Mammary epithelial cell (primary cell): ENCODE data around the gene PTMA.

Experiments
- CTCF ChIP-seq, 2 donors: IDR thresholded peaks in 1 of 2; conservative IDR thresholded peaks in 1 of 2; 2 replicates each; pipeline ENCODE4 v1.5.1; 2011 to 2012; ENCODE audit warnings: inconsistent platforms in 2 of 2, low read length in 2 of 2, mild to moderate bottlenecking in 2 of 2, control low read depth in 1 of 2, low read depth in 1 of 2; ENCODE audit not compliant: insufficient read depth in 1 of 2; ENCODE audit errors: extremely low read depth in 1 of 2
- EZH2 ChIP-seq: IDR thresholded peaks from 2 replicates; pipeline ENCODE4 v1.6.1; 2012; ENCODE audit warnings: low read length, inconsistent platforms, borderline replicate concordance

GRCh38 chr2:231727621-231728020 lies 19.3 kb downstream of the PTMA start:
- no peak for TF ChIP-seq CTCF (conservative IDR thresholded peaks at IDR 0.05 in 1 of 2, IDR thresholded peaks at IDR 0.05 in 1 of 2; ENCODE audit: extremely low read depth in 1 of 2, insufficient read depth in 1 of 2, low read depth in 1 of 2, low read length in 2 of 2)
- no peak for TF ChIP-seq EZH2
